Activated naive CD4-positive, alpha-beta T cell treated with Interleukin-2 at 50 U/mL for 16 hours (primary cell): ENCODE measurements around the gene RAPGEF4.

Experiments used
- DNase-seq: peaks from one replicate; pipeline ENCODE4 v3.0.0-alpha.2; 2020

RAPGEF4 gene

DNA sequence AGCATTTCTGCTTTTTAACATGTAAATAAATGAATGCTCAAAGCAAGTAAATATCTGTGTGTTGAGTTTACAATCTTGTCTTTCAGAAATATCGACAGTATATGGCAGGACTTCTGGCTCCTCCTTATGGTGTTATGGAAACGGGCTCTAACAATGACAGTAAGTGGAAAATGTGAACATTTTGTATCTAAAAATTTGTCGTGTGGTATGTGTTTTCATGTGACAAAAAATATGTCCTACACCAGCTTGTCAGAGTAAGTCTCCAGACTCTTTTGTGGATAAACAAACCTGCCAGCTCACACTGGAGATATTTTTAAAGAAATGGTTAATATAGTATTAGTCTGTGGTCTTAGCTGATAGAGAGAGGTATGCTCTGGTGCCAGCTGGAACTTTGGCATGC is 182.1 kb downstream of the RAPGEF4 start:
- no peak for DNase-seq

DNA sequence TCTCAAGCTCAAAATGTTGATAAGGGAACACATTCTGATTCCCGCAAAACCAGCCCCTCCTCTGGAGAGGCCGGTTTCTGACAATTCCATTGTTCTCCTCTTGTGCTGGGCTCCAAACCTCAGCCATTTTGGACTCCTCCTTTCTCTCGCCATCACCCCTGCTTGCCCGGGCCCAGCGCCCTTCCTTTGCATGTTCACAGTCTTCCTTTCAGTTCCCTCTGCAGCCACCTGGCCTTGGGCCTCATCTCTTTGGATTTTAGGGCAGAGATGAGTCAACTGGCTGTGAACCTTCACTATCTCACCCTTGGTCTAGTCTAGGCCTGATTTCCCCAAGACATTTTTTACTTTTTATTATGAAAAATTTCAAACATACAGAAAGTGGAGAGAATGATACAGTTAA is 184.1 kb downstream of the RAPGEF4 start:
- DNase-seq = no peak

DNA sequence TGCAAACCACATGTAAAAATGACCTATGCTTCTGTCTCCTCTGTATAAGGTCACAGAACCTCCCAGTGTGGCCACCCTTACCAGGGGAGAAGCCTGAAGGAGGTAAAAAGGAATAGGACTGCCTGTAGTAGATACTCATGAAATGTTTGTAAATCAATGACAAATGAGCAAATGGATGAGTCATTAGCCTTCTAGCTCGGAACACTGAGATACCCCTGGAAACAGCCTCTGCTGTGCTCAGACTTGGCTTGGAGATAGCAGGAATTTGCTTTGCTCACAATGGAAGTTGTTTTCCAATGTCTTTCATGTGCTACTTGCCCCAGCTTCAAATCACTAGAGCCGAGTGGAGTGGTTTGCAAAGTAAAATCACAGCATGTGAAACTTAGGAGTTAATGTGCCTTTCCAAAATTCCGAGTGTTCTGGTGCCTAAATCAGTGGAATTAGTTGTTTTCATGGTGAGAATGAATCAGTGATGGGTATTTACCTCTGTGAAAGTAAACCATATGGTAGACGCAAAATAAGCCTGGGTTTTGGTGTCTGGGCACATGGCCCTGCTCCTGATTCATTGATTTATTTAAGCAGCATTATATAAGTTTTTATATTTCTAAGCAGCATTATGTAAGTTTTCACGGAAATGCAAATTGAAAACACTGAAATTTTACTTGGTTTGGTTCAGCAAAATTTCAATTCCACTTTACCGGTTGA is 186.0 kb downstream of the RAPGEF4 start:
- no peak for DNase-seq

DNA sequence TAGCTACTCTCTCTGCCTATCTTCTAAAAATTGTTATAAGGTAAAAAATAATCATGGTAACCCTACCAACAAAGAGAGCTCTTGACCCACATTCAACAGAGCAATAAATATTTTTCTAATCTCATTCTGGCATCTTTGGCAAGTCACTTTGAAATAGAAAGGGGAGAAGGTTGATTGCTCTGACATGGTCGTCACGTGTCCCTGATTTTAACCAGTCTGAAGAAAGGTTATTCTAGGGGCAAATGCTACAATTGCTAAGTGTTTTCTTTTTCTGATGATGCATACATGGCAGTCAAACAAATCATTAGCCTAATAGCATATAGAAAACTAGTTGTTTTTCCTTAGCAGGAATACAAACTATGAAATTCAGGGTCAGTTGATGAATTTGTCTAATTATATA is 186.7 kb downstream of the RAPGEF4 start:
- DNase-seq = no peak

DNA sequence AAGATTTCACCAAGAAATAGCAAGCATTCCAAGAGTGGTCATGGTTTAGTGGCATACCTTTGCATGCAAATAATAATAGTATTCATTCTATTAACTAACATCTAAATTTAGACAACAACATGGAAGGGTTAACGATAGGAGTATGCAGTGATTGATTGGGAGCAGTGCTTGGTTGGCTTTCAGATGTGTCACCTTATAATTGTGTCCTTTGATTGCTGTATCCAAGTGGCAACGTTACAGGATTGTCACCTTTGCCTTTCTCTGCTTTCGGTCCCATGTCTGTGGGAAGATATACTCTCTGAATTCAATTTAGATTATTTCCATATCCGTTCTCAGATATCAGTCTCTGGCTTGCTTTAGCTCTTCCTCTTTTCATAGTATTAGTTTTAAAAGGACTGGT is 187.2 kb downstream of the RAPGEF4 start:
- no peak for DNase-seq

DNA sequence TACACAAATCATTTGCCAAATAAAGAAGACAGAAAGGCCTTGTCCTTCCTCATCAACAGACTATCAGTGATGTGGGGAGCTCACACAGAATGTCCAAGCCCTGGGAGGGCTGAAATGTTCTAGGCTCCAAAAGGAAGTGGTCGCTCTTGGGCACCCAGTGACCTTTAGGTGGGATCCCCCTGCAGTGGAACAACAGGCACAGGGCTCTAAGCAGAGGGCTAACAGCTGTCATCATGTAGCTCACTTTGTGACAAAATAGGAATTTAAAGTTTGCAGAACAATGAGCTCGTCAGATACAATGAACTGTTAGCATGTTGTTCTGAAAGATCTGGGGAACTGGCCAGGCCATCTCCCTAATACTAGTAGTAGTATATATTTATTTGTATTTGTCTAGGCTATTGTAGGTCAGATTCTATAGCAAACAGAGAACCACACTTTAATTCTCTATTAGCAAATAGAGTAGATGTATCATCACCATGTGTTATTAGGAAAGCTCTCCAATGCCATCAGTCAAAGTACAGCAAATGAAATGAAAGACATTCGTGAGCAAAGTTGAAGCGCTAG is 188.5 kb downstream of the RAPGEF4 start:
- no peak for DNase-seq

DNA sequence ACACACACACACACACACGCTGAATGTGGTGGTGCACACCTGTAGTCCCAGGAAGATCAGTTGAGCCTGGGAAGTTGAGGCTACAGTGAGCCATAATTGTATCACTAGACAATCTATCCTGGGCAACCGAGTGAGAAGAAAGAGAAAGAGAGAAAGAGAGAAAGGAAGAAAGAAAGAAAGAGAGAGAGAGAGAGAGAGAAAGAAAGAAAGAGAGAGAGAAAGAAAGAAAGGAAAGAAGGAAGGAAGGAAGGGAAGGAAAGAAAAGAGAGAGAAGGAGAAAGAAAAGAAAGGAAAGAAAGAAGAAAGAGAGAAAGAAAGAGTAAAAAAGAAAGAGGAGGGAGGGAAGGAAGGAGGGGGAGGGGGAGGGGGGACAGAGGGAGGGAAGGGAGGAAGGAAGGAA is 190.0 kb downstream of the RAPGEF4 start:
- DNase-seq = no peak

DNA sequence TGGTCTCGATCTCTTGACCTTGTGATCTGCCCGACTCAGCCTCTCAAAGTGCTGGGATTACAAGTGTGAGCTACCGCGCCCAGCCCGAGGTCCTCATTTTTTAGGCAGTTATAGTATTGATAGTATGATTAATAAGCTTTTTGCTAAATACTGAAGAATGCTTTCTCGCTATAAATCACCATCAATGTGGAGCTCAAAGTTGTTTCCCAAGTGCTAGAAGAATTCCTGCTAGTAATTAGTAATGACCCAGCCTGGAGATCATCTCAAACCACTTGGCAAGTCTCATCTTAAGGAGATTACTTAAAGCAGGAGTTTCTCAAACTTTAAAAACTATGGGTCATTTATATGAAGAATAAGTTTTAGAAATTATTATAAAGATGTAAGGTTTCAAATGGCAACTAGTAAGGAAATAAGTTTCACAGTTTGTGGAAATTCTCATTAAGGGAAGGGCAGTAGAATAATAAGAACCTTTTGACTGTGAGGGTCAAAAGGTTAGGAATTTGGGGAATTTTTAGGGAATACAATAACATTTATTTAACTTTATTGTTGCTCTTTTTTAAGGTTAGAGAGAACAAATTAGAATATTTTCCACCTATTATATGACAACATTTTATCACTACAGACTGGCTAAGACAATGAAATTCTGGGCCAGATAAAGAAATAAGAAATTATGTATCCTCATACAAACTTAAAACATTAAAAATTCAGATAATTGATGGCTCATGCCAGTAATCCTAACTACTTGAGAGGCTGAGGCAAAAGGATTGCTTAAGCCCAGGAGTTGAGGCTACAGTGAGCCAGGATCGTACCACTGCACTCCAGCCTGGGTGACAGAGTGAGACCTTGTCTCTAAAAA is 191.4 kb downstream of the RAPGEF4 start:
- DNase-seq = no peak

DNA sequence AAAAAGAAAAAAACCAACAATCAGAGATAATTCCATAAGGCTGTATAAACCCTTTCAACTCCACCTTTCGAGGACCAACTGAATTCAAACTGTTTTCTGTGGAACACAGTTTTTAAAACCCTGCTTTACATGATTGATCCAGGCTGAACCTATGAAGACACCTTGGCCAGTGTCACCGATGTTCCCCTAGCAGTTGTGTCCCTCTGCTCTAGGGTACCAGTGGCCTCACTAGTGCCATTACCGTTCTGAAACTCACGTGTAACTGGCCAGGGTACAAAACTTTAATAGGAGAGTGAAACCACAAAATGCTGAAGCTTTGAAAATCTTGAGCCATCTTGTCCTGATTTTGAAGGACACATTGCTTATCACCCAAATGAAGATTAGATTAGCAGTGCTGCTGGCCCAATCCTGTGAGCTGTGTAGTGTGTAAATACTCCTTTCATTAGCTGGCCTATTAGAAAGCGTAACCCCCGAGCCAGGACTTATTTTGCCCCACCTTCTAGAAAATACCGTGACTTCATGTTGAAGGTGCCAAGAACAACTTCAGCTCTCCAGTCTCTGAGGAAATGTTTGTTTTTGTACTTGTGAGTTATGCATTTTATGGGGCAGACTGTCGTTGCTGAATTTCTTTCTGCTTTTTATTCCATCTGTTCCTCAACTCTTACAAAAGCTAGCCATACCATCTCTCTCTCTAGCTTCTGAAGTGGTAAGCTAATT is 192.2 kb downstream of the RAPGEF4 start:
- DNase-seq = no peak

DNA sequence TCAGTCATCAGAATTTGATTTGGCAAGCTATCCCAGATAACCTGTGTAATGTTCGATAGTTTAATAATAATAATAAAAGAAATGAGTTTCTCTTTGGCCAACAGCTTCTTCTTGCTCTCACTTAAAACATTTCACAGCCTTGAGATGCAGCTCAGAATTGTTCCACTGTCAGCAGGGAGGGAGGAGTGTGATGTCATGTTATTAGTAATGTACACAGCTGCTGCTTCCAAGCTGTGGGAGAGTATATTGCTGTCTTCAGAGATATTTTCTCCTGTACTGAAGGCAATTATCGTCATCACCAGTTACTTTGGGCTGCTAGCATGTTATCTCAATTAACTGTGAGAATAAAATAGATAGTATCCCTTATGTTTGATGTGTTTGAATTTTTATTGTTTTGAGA is 193.1 kb downstream of the RAPGEF4 start:
- DNase-seq = no peak

DNA sequence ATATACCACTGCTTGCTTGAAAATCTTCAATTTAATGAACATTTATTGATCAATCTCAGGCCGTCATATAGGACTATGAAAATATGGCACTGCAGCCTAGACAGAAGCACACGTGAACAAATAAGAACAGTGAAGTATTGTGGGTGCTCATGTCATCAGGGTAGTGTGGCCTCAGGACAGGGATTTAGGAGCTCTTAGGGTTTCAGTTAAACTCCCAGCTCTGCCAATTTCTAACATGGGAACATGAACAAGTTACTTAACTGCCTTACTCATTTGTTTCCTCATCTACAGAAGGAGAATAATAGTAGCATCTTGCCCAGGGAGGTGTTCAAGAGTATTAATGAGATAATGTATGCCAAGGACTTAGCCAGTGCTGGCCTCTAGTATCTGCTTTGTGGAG is 194.0 kb downstream of the RAPGEF4 start:
- no peak for DNase-seq

DNA sequence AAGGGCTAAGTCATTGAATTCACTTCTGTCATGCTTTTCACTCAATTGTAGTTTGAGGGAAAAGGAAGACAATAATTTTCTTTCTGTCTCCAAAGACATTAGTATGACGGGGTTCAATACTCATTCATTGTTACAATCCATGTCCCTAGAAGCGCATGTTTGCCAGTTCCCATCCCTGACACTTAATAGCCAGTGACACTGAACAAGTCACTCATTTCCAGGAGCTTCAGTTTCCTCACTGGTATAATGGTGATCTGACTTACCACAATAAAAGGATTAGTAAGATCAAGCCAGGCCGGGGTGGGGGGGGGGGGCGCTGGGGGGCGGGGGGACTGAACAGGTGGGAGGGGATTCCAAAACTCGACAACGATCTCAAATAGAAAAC is 195.2 kb downstream of the RAPGEF4 start:
- DNase-seq = no peak

DNA sequence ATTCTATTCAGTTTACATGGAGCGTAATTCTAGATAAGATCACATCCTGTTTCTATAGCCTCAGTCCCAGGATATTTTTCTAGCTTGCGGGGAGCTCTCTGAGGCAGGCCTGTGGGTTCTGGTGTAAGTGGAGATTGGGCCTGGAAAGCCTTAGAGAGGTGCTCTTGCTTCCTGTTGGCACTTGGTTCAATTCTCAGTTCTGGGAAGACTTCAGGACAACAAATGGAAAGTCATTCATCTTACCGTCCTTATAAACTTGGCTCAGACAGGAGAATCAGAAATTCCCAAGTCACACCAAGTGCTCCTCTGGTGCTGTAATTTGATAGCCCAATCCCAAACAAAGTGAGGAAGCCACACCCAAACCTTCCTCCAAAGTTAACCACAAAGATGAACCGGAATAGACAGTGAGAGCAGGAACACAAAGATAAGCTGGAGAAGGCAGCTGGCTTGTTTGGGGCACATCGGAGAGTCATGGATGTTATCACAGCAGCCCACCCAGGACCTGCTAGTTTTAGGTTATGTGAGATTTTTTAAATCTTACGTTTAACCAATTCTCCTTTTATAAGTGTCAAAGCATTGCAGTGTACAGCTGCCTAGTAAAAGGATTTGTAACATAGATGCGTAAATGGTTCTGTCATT is 195.7 kb downstream of the RAPGEF4 start:
- no peak for DNase-seq

DNA sequence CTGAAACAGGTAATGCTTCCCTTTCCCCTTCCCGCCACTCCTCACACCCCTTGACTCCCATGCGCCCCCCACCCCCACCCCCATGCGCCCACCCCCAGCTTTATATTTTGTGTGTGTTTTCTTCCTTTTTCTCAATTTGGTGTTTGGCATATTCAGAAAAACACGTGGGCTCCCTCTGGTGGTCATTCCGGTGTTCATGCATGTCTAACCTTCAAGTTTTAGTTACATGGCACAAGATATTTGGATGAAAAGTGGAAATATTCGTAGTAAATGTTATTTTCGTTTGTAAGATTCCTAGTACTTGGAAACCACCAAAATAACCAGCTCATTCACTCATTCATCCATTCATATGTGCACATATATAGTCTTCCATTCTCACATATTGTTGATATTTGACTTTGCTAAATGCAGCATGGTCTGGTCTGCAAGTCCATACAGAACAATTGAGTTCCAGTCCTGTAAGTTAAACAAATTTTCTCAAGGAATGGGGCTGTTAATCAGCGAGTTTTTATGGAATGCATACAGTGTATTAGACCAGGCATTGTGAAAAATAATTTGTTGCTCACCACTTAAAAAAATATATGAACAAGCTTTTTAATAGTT is 196.4 kb downstream of the RAPGEF4 start:
- peak; percentile 46 for DNase-seq

DNA sequence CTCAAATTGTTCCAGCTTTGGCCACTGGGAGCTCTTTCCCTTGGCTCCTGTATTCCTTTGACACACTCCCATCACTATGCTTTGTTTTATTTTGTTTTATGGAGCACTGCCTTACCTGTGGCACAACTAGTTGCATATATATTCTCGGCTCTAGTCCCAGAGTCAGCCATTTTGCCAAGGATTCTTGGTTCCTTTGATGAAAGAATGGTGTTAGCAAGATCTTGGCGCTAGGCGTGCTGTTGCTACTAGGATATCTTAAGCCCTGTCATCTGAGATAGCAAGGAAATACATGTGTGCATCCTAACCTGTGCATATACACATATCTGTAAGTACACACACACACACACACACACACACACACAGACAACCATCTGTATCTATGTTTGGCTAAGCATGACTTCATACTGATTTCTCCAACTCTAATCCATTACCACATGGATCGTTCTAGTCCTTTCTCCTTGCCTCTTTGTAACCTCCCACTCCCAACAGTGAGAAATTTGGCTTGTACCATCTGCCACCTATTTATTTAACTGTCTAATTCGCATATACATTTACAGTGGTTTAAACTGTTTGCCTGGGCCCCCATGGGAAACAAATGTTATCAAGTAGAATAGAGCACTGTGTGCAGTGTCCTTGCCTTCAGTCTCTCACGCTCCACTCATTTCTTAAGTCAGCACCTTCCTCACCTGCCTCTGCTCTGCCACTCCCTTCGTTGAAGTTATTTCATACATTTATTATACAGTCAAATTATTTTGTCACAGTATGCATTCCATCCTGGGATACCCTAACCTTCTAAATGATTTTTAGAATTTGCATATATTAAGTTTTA is 202.5 kb downstream of the RAPGEF4 start:
- DNase-seq = no peak

DNA sequence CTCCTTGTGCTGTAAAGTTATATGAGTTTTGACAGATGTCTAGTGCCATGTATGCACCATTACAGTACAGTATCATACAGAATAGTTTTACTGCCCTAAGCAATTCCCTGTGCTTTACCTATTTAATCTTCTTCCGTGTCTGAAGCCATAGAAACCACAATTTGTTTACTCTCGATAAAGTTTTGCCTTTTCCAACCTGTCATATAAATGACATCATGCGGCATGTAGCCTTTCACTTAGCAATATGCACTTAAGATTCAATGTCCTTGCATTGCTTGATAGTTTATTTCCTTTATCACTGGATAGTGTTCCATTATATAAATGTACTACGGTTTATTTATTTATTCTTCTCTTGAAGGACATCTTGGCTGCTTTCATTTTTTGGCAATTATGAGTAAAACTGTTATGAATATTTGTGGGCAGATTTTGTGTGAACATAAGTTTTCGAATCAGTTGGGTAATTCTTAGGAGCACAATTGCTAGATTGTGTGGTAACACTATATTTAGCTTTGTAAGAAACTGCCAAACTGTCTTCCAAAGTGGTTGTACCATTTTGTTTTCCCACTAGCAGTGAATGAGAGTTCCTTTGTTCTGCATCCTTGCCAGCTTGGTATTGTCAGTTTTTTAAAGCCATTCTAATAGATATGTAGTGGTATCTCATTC is 203.2 kb downstream of the RAPGEF4 start:
- DNase-seq = no peak

DNA sequence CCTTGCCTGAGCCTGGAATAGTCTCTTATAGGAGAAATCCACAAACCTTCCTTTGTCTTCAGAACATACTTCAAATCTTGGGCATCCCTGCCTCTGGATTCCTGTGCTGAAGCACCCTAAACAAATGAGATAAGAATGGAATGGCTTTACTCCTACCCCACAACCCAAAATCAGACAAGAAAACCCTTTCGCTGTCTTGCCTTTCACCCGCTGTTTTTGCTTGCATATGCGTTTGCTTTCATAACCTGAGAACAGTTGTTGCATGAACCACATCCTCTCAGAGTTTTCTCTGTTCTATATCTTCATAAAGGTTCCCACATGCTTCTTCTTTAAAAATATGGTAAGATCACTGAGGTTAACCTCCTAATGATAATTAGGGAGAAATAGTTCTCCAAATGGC is 207.9 kb downstream of the RAPGEF4 start:
- no peak for DNase-seq

DNA sequence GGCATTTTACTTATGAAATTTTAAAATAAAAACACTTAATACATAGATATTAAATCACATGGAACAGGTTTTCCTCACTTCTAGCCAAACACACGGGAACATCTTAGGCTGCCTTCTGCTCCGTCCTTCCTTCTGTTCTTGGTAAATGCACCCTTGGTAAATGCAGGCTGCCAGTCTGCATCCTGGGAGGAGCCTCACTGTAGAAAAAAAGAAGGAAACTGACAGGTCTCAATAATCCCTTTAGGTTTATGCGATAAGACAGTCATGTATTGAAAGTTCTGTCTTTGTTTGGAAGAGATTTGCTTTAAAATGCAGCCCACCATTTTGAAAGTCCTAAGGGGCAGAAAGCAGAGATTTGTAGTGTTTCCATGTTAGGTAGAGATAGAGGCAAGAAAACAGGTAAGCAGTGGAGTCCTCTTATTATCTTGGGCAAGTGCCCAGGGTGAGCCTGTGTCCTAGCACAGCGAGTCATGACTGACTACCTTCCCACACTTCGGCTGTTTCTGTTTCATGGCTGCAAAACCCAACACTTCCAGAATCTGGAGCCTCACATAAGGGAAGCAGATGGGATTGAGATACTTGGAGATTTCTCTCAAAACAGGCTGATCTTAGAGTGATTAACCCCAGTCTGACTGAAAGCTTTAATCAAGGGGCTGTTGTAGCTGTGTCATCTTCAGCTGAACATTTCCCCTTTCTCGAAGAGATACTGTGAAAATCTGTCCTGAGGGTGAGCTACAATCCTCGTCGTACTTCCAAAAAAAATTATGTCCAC is 208.6 kb downstream of the RAPGEF4 start:
- no peak for DNase-seq

DNA sequence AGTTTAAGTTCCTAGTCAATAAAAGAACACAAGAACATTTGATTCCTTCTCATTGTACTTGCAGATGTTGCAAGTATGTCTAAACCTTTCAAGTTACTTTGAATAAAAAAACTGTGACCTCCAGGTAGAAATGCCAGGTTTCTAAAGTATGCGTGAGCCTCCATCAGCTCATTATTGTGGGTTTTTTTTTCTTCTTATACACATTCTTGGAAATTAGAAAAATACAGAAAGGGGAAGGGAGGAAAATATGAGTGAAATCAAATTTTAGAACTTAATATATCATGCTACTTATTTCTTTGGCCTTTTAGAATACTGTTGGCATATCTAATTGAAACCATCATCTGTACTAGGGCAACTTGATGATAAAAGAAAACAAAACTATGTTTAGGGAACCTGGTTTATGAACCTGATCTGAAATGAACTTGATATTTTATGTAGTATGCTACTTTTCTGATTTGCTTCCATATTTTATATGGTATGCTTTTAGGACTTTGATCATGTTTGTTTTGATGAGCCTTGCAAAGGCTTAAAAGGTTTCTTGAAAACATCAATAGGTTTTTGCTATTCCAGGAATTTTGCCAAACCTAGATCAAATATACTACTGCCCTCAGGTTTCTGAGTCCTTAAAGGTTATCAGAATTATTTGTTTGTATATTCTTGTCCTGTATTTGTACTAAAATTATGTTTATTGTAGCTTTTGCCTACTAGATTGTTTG is 209.3 kb downstream of the RAPGEF4 start:
- DNase-seq = no peak

DNA sequence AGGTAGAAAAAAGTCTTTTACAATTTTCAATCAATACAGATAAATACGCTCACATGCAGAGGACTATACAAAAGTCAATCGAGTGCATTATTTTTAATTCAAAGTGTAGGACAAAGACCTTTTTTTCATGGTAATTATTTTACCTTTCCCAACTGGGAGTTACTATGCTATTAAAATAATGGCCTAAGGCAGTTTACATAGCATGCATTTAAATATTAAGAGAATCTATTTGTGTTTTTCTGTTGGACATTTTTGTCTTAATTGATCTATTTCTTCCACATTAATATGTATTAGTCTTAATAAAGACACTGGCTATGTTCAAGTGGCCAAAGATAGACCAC is 209.8 kb downstream of the RAPGEF4 start:
- no peak for DNase-seq
